KG1 (cell line): Measurements from ENCODE around the gene SSC5D.

Source experiments
- DNase-seq: peaks from one replicate; lab custom pipeline; 2025; lab: John Stamatoyannopoulos, UW

Gene SSC5D

DNA sequence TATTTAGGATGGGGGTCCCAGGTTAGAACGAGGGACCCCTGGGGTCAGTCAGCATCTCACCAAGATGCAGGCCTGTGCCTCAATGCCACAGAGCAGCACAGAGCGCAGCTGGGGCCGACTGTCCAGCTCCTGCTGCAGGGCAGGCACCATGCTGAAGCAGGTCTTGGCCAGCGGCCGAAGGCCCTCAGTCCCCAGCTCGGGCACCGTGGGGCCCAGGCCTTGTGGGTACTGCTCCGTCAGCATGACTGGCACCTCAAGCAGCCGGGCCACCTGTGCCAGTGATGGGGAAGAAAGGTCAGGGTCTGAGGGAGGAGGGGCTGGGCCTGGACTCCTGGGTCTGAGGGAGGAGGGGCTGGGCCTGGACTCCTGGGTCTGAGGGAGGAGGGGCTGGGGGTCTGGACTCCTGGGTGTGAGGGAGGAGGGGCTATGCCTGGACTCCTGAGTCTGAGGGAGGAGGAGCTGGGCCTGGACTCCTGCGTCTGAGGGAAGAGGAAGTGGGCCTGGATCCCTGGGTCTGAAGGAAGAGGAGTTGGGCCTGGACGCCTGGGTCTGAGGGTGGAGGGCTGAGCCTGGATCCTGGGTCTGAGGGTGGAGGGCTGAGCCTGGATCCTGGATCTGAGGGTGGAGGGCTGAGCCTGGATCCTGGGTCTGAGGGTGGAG, 32.5 kb upstream of the SSC5D start:
- DNase-seq = no peak

DNA sequence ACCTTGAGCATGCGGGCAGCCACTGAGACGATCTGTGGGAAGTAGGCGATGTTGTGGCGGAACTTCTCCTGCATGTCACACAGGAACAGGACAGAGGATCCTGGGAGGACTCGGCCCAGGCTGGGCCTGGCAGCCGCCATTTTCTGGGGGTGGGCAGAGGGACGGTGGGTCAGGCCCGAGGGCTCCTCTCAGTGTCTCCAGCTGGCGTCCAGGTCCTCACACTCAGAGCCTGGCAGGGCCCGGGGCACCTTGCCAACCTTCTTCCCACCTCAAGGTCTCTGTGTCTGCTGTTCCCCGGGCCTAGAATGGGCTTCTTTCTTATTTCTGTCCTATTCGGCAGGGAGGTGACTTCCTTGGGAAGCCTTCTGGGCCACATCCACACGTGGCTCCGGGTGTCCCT, 31.9 kb upstream of the SSC5D start:
- no peak for DNase-seq

DNA sequence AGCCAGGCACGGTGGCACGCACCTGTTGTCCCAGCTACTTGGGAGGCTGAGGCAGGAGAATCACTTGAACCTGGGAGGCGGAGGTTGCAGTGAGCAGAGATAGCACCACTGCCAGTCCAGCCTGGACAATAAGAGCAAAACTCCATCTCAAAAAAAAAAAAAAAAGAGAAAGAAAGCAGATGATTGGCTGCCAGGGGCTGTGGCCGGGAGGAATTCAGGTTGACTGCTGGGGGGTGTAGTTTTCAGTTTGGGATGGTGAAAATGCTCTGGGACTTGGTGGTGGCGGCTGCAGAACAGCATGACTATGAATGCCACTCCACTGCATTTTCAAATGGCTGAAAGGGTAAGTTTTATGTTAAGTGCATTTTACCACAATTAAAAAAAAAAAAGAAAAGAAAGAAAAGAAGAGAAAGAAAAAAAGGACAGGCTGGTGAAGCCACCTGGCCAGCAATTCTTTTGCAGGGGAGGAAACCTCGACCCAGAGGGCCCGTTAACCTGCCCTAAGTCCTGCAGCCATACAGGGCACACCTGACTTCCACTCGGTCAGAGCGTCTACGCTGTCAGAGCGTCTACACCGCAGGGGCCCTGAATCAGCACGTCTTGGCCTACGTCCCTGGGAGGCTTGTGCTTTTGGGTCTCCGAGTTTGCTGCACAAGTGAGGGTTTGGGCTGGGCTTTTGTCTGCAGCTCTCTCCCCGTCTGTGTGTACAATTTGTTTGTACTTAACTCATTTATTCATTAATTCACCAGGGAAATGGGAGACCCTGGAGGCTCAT, 30.4 kb upstream of the SSC5D start:
- no peak for DNase-seq

DNA sequence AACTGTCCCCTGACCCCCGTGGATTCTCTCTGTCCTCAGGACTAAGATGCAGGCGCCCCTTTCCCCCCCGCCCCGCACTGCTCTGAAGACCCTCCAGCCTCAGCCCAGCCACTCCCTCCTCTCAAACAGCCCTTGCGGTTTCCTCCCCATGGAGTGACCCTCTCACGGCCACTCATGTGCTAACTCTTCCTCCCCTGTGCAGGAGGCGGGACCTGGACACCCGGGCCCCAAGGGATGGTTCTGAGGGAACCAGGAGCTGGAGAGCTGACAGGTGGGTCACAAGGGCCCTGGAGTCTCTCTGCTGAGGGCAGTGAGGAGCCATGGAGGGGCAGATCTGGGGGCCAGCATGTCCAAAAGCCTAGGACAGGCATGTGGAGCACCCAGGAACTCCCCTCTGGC, 28.7 kb upstream of the SSC5D start:
- no peak for DNase-seq

DNA sequence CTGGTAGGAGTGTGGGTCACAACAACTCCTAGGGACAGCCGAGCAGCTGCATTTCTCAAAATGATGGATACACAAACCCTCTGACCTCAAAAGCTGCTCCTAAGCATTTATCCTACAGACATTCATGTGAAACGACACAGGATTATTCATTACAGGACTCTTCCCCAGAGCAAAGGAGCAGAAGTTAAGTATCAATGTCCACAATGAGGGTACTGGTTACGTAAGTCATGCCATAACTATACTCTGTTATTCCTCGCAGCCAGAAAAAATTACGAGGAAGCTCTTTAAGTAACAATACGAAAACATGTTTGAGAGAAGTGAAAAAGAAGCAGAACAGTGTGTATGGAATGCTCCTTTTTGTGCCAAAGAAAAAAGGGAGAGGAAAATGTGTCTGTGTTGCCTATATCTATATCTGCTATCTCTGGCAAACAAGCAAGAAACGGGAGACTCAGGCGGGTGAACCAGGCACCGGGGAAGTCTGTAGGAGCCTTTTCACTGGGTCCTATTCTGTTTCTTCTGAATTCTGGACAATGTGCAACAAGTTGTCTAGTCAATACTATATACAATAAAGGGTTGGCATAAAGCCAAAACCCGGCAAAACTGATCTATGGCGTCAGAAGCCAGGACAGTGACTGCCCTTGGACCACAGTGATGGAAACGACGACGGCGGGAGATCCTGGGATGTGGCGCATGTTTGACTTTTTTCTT, 28.1 kb upstream of the SSC5D start:
- DNase-seq = no peak

DNA sequence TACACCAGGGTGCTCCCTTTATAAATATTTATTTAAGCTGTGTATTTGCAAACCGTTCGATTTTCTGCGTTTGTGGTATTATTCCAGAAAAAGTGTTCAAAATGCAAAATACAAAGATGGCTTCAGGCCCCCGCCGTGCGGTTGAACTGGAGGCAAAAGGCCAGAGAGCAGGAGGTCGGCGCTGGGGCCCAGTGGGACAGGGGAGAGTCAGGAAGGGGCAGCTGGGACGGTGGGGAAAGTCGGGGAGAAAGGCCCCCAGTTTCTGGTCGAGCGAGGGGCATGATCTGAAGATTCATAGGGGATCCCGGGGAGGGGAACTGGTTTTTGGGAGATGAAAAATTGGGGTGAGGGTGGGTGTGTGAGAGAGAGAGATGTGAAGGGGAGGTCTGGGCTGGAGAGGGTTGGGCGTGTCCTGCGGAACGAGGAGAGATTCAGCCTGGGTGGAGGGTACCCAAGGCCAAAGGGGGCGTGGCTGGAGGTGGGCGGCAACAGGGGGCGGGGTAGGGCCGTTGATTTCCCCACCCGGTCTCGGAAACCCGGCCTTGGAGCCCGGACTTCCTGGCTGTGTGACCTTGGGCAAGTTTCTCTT, 27.5 kb upstream of the SSC5D start:
- DNase-seq = no peak

DNA sequence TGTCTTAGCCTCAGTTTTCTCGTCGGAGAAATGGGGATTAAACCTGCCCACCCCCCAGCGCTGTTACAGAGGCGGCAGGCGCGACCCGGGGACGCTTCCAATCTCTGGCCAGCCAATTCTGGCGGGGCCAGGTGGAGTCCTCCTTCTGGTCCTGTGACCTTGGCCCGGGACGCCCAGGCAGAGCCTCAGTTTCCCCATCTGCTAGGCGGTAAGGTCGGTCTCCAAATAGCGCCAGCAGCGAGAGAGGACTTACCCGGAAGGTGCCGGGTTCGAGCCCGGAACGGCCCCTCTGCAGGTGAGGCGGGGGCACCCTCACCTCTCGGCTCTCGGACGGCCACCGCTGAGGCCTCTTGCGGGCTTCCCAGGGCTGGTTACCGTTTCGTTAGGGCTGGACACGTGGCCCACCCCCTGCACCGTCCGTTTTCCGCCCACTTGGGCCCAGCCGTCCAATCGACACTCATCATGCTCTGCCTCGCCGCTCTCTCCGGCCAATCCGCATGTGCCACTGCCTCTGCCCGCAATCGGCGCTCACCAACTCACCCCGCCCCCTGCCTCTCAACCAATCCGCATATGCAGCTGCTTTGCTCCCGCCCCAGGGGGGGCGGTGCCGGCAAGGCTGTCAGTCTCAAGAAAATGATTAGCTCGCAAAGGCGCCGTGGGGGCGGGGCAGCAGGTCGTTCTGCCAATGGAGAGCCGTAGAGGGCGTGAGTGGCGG, 26.8 kb upstream of the SSC5D start, which contains the start of gene ISOC2:
Gene ISOC2 (minus strand): TSS at position 384 of the 715 bp plus-strand sequence. CDS start 5,156 bp downstream, outside the sequence.
- peak; percentile 99 for DNase-seq

DNA sequence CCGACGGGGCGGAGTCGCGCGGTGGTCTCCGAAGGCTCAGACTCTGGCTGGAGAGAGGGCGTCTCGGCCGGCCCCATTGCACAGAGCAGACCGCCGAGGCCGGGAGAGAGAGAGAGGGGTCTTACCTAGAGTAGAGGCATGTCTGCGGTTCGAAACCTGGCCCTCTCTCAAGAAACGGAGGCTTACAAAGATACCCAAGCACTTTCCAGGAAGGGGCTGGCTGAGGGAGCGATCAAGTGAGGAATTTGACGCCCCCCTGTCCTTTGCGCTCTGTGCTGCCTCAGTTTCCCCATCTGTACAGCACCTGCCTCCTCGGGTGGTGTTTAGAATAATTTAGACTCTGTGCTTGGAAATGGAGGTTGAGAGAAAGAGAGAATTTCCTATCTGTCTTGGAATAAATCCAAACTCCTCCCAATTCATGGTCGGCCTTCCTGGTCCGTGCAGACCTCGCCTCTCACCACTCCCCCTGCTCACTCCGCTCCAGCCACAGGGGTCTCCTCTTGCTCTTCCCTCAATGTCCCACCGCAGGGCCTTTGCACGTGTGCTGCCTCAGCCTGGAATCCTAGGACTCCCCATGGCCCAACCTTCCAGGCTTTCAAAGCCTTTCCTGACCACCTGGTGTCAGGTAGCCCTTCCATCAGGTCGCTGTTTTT, 26.1 kb upstream of the SSC5D start:
- DNase-seq = no peak

DNA sequence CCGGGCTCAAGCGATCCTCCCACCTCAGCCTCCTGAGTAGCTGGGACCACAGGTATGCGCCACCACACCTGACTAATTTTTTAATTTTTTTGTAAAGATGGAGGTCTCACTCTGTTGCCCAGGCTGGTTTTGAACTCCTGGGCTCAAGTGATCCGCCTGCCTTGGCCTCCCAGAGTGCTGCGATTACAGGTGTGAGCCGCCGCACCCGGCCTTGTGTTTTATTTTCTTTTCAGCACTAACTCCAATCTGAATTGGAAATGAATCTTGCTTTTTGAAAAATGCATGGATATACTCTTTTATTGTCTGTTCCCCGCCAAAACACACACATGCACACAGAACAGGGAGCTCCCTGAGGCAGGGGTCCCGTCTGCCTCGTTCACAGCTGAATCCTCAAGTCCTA, 25.5 kb upstream of the SSC5D start:
- no peak for DNase-seq

DNA sequence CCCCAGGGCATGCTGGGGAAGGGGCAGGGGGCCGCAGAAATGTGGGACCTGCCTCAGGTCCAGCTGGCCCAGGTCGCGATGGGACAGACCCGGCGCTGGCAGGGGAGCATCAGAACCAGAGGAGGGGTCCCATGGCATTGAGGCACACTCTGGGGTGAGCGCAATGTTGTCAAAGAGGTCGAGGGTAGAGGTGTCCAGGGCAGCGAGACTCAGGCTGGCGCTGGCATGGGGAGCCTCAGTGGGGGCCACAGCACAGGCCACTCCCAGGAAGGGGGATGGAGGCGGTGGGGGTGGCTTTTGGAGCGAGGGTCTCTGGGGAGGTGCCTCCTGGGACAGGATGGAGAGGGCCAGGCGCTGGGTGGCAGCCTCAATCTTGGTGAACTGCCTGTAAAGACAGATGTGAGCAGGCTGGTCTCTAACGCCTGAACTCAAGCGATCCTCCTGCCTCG, 24.6 kb upstream of the SSC5D start:
- DNase-seq = no peak

DNA sequence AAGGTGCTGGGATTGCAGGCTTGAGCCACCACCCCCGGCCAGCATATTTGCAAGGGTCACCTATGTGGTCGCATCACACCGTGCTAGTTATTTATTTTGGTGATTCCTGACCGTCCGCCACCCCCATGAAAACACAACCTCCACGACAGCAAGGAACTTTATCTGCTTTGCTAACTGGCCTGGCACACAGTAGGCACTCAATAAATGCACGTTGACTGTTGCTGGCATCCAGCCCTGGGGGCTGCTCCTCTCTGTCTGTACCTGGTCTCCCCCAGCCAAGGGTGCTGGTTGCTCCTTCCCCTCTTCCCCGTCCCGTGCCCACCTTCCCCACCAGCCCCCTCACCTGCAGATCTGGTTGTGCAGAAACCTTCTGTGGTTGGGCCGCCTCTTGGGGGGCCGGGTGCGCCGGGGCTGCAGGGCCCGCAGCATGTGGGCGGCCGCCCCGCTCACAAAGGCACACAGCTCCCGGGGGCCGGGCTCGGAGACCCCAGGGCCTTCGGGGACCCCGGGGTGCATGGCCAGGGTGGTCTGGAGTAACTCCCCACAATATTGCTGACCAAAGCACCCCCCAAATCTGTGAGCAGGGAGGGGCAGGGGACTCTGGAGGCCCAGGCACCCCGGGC, 24.1 kb upstream of the SSC5D start:
- no peak for DNase-seq

DNA sequence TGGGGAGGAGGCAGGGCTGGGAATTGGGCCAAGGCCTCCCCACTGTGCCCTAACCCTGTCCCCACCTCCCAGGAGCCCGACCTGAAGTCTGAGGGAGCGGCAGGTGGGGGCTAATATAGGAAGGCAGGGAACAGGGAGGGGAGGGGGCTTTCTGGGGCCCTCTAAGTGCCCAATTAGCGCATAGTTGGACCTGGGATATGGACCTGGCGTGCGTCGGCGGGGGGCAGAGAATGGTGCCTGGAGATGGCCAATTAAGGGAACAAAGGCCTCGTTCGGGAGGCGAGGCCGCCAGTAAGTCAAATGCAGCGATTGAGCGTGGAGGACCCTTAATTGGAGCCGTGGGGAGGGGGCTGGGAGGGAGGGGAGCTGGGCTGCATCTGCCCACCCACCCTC, 23.6 kb upstream of the SSC5D start, which contains the start of gene C19orf85:
Gene C19orf85 (minus strand): TSS at position 90 of the 393 bp plus-strand sequence. CDS start 197 bp downstream, outside the sequence.
- no peak for DNase-seq

DNA sequence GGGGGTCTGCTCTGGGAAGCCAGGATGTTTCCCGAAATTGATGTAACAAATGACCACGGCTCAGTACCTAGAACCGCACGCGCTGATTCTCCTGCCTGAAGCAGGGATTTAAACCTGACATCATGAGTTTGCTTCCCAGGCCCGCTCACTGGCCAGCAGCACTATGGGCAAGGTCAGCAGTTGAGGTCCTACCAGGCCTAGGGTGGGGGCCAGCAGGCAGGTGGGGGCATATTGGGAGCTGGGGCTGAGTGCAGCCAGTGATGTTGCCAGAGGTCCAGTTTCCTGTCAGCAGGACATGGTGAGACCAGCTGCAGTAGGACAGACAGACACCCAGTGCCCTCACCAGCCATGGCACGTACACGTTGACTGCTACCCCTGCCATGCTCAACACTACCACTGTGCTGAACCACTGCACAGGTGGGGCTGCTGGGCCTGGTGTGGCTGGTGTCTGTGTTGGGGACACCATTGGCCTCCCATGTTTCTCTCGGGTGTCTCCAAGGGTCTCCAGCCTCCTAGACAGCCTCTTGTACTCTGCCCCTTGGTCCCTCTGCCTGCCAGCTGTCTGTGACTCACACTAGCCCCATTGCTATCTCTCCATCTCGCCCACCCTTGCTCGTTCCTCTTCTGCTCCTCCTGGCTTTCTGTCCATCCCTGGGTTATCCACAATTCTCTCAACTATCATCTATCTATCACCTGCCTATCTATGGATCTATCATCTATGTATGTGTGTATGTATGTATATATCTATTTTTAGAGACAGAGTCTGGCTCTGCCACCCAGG, 22.6 kb upstream of the SSC5D start:
- DNase-seq = no peak

DNA sequence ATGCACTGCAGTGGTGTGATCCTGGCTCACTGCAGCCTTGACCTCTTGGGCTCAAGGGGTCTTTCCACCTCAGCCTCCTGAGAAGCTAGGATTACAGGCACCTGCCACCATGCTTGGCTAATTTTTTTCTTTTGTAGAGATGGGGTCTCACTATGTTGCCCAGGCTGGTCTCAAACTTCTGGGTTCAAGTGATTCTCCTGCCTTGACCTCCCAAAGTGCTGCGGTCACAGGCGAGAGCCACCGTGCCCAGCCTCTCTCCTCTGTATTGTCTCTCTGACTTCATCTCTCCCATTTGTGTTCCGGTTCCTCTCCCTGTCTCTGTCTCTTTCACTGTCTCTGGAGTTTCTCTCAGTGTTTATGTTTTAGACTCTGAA, 22.0 kb upstream of the SSC5D start:
- no peak for DNase-seq

DNA sequence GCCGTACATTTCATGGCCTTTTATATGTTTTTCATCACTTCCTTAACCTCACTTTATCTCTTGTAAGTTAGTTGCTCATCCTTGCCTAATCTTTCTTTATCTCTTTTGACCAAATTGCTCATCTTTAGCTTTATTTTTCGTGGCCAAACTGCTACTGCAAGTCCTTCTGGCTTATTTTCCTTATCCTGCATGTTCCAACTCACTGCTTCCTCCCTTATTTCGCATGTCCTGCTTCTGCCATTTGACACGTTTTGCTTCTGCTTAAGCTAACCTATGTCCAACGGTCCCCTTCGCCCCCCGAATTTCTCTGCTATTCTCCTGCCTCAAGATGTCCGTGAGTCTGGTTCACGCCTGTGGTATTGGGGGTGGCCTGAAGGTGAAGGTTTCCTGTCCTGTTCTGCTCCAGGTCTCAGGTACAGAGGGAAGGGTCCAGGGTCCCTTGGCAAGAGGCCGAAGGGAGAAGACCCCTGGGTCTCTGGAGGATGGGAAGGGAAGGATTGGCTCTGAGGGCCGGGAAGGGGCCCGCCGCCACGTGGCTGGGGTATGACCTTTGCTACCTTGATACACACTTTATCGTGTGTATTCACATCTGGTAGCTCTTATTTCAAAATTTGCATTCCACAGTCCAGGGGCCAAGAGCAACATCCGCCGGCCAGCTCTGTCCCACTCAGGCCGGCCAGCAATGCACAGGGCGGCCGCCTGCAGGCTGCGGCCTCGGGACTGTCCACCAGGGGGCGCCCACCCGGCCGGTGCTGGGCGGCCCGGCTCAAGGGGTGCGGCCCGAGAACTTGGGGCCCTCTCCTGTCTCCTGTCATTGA, 20.8 kb upstream of the SSC5D start:
- DNase-seq = no peak

DNA sequence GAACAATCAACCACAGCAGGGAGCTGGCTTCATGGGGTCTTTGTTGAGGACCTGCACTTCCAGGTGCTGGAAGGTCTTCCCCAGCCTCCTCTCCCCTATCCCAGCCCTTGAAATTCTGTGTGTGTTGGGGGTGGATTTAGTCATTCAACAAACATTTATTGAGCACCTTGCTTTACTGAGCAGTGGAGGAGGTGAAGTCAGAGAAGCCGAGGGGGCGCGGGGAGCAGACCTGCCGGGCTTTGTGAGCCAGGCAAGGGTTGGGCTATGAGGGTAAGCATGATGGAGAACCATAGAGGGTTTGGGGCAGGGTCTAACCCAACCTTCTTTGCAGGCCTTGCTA, 20.2 kb upstream of the SSC5D start:
- DNase-seq = no peak

DNA sequence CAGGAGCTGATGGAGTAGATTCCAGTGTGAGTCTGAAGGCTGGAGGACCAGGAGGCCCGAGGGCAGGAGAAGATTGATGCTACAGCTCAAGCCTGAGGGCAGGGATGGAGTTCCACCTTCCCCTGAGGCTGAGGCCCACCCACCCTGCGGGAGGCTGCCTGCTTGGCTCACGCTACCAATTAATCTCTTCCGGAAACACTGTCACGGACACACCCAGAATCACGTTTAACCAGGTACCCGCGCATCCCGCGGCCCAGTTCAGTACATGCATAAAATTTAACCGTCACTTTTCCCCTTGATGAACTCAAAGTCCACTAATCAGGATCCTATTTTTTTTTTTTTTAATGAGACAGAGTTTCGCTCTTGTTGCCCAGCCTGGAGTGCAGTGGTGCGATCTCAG, 17.0 kb upstream of the SSC5D start:
- no peak for DNase-seq

DNA sequence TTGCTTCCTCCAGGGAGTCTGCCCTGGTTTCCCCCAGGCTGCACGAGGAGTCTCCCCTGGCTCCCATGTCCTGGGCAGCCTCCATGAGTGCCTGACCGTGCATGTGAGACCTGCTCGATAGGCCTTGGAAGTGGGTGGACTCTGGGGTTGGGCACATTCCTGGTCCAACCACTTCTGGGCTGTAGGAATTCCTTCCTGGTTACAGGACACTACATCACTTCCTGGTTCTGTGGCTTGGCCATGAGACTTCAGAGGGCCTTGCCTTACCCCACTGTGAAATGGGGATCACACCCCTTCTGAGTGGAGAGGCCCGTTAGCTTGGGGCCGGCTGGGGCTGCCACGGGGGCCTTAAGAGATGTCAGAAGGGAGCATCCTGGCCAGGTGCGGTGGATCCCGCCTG, 15.8 kb upstream of the SSC5D start:
- DNase-seq = no peak
